BE2C (cell line): ENCODE data around the gene DNAJB12.
A peak's percentile ranks its signal among the peaks of the same experiment; 100 is the strongest.
"Not testable (repeated sequence)": the region's sequence is repeated elsewhere in the genome, so short reads cannot be mapped to it uniquely, and the experiment has no call there.

ENCODE experiments used
- DNase-seq: peaks from one replicate; pipeline ENCODE4 v3.0.0-alpha.2; 2020
- H3K27me3 ChIP-seq: fragments of 250-450 bp; sonication (Bioruptor Pico); 2 replicates; pipeline ENCODE4 v1.5.1; 2020; ENCODE audit warnings: mild to moderate bottlenecking
- H3K36me3 ChIP-seq: fragments of 250-450 bp; sonication (Bioruptor Pico); 2 replicates; pipeline ENCODE4 v1.5.1; 2020; ENCODE audit warnings: mild to moderate bottlenecking
- H3K4me1 ChIP-seq: fragments of 250-450 bp; sonication (Bioruptor Pico); 2 replicates; pipeline ENCODE4 v1.5.1; 2020
- H3K4me3 ChIP-seq: 2 replicates; pipeline ENCODE4 v1.5.1; 2011; ENCODE audit warnings: low read depth, low read length
- H3K9me3 ChIP-seq: fragments of 250-450 bp; sonication (Bioruptor Pico); 2 replicates; pipeline ENCODE4 v1.5.1; 2020
- TF ChIP-seq, protein P1 (sequence below): IDR thresholded peaks from 2 replicates; pipeline ENCODE4 v1.5.1; 2012; ENCODE audit warnings: mild to moderate bottlenecking, low read depth, low read length

DNAJB12 gene

GRCh38 chr10:72310241-72310633 is 44.5 kb downstream of the DNAJB12 start:
- H3K9me3 ChIP-seq = no peaks in the 10 kb centered on the region
- peaks cover 20% of the 10 kb centered on the region for H3K4me1 ChIP-seq
- TF ChIP-seq, protein P1, sequence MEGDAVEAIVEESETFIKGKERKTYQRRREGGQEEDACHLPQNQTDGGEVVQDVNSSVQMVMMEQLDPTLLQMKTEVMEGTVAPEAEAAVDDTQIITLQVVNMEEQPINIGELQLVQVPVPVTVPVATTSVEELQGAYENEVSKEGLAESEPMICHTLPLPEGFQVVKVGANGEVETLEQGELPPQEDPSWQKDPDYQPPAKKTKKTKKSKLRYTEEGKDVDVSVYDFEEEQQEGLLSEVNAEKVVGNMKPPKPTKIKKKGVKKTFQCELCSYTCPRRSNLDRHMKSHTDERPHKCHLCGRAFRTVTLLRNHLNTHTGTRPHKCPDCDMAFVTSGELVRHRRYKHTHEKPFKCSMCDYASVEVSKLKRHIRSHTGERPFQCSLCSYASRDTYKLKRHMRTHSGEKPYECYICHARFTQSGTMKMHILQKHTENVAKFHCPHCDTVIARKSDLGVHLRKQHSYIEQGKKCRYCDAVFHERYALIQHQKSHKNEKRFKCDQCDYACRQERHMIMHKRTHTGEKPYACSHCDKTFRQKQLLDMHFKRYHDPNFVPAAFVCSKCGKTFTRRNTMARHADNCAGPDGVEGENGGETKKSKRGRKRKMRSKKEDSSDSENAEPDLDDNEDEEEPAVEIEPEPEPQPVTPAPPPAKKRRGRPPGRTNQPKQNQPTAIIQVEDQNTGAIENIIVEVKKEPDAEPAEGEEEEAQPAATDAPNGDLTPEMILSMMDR = no peak
- no peaks in the 10 kb centered on the region for H3K36me3 ChIP-seq
- no peak overlapping the region for H3K4me3 ChIP-seq
- H3K27me3 ChIP-seq = no peaks in the 10 kb centered on the region
- no peak for DNase-seq

DNA sequence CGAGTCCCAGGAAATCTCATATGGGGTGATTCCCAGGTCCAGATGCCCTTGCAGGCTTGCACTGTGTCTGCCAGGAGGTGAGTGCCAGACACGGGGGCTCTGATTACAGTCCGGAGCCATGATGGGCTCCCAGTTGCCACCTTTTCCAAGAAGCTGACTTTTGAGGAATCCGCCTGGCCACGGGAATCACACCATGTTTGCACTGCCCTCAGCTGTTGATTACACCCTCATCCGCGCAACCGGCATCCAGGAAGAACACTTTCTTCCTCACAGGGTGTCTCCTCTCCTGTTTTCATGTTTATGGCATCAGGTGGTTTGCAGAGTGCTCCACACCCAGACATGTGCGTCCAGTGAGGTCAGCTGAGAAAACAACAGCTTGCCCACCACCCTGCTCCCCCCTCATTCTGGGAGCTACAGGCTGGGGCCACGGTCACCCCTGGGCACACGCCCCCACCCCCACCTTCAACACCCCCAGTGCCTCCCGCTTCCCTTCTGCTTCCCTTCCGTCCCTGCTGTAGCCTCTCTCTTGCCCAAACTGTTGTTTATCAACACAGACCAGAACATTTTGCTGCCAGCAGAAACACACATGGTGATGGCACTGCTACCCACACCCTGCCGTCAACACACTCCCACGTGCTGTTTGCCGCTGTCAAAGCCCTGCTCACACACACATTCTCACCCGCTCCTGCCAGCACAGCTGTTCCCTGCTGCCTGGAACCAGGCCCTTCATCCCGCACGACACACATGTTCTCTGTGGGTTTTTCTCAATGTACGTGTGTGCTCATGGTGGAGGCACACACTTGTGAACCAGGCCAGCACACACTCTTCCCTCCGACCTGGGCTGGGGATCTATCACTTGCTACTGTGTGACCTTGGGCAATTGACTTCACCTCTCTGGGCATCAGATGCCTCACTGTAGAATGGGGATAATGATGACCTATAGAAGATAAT is 45.2 kb downstream of the DNAJB12 start:
- TF ChIP-seq, protein P1 = no peak
- DNase-seq = no peak
- no peaks in the 10 kb centered on the region for H3K27me3 ChIP-seq
- peaks cover 17% of the 10 kb centered on the region for H3K4me1 ChIP-seq
- H3K36me3 ChIP-seq = no peaks in the 10 kb centered on the region
- H3K4me3 ChIP-seq = no peak overlapping the region
- H3K9me3 ChIP-seq = no peaks in the 10 kb centered on the region

GRCh38 chr10:72308320-72308987 is 46.3 kb downstream of the DNAJB12 start:
- peak; percentile 77 for DNase-seq

DNA sequence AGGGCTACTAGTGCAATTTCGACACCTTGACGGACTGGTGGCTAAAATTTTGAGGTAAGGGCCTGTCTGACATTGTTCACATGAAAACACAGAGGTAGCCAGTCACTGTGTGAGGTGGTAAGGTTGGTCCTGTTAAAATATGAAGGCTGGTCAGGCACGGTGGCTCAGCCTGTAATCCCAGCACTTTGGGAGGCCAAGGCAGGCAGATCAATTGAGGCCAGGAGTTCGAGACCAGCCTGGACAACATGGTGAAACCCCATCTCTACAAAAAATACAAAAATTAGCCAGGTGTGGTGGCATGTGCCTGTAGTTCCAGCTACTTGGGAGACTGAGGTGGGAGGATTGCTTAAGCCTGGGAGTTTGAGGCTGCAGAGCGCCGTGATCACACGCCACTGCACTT is 47.0 kb downstream of the DNAJB12 start:
- DNase-seq = not testable (repeated sequence)

More at GRCh38 chr10:72308320-72308987, 46.3 kb downstream of the DNAJB12 start:
- Histone ChIP-seq H3K4me1 (peaks cover 17% of the 10 kb centered on the region), H3K36me3 (no peaks in the 10 kb centered on the region), H3K4me3 (no peak overlapping the region), H3K27me3 (no peaks in the 10 kb centered on the region), H3K9me3 (no peaks in the 10 kb centered on the region)
- TF ChIP-seq, protein P1 = peak; percentile 14; the same call in 1 of the 2 replicates

DNA sequence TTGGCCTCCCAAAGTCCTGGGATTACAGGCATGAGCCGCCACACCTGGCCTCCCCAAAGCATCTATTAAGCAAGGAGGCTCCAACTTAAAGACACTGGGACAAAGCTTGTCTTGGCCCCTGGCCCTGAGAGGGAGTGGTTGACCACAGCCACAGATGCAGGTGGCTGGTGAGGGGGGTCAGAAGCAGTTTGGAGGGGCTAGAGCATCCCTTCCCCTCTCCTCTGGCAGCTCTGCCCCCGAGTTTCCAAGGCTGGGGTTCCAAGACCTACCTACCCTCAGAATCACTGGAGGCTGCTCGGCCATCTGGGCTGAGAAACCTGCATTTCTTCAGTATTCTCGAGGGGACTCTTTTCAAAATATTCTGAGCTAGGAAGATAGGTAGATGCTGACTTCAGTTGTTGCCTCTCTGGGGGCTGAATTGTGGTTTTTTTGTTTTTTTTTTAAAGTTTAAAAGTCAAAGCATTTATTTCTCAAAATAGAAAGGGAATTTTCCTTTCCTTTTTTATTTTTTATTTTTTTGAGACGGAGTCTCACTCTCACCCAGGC is 48.4 kb downstream of the DNAJB12 start:
- Histone ChIP-seq H3K4me1 (peaks cover 17% of the 10 kb centered on the region), H3K27me3 (no peaks in the 10 kb centered on the region), H3K36me3 (no peaks in the 10 kb centered on the region), H3K9me3 (no peaks in the 10 kb centered on the region), H3K4me3 (no peak overlapping the region)
- TF ChIP-seq, protein P1 = no peak
- no peak for DNase-seq

More for the DNA sequence above, 47.0 kb downstream of the DNAJB12 start:
- not testable (repeated sequence) for H3K9me3 ChIP-seq, H3K4me3 ChIP-seq, H3K27me3 ChIP-seq, H3K36me3 ChIP-seq
- H3K4me1 ChIP-seq = peaks cover 17% of the 10 kb centered on the region

- no peak for DNase-seq
- H3K4me3 ChIP-seq = no peak overlapping the region
- peaks cover 7% of the 10 kb centered on the region for H3K4me1 ChIP-seq
- H3K36me3 ChIP-seq = no peaks in the 10 kb centered on the region
- TF ChIP-seq, protein P1 = no peak
- H3K9me3 ChIP-seq = no peaks in the 10 kb centered on the region
- no peaks in the 10 kb centered on the region for H3K27me3 ChIP-seq
Measured at GRCh38 chr10:72303424-72304128, 51.1 kb downstream of the DNAJB12 start.
